B cell (primary cell): ENCODE results near the gene TMEM87B. TPM values are rescaled to one million over a fixed set of nuclear protein-coding genes. Genes with fewer than 3 reads are reported as not detected.

Experiments used
- ATAC-seq: fragments of 200-7000 bp; cut with Tn5 transposase; one replicate; pipeline ENCODE4 v1.10.0; 2021; ENCODE audit warnings: low read depth, mild to moderate bottlenecking, moderate number of reproducible peaks, moderate library complexity
- CTCF ChIA-PET: fragments of 350-600 bp; sonication (Branson Sonifier 250); formaldehyde crosslinking; loops from one replicate; lab custom pipeline; 2021; ENCODE audit warnings: antibody characterized with exemption, inconsistent platforms; lab: Charles Lee
- POLR2A ChIA-PET: fragments of 350-600 bp; sonication (Branson Sonifier 250); formaldehyde crosslinking; loops from one replicate; lab custom pipeline; 2021; ENCODE audit warnings: antibody characterized with exemption; lab: Charles Lee
- DNase-seq: peaks from one replicate; pipeline ENCODE4 v3.0.0; 2013
- H2AFZ ChIP-seq: 2 replicates; pipeline ENCODE4 v1.6.1; 2012; ENCODE audit warnings: mild to moderate bottlenecking, low read depth, low read length; ENCODE audit not compliant: insufficient read depth, poor library complexity, severe bottlenecking
- H3K27ac ChIP-seq, 2 donors: 1 replicate in 1 of 2; 2 replicates in 1 of 2; pipeline ENCODE4 v1.5.1; 2012 to 2013; ENCODE audit warnings: low read length in 2 of 2, mild to moderate bottlenecking in 2 of 2, moderate library complexity in 1 of 2
- H3K27me3 ChIP-seq, 4 experiments: fragments of 200-600 bp in 1 of 4; sonication (generic) in 1 of 4; replicated peaks in 1 of 4; 1 replicate in 2 of 4; 2 replicates in 2 of 4; pipeline versions ENCODE4 v1.6.1 to v1.7.0; 2013 to 2016; ENCODE audit warnings: low read length in 3 of 4, mild to moderate bottlenecking in 2 of 4, mixed read lengths in 1 of 4, moderate library complexity in 1 of 4; ENCODE audit not compliant: insufficient read depth in 4 of 4, control insufficient read depth in 3 of 4; ENCODE audit errors: control extremely low read depth in 1 of 4
- H3K36me3 ChIP-seq, 2 experiments: replicated peaks in 1 of 2; 1 replicate in 1 of 2; 2 replicates in 1 of 2; pipeline versions ENCODE4 v1.6.1 to v1.7.1; 2013; ENCODE audit warnings: low read length in 1 of 2; ENCODE audit not compliant: insufficient read depth in 2 of 2, control insufficient read depth in 1 of 2; ENCODE audit errors: control extremely low read depth in 1 of 2, extremely low read depth in 1 of 2
- H3K4me1 ChIP-seq, 2 donors: fragments of 200-600 bp in 1 of 2; sonication (generic) in 1 of 2; 1 replicate in 1 of 2; 2 replicates in 1 of 2; pipeline versions ENCODE4 v1.5.1 to v1.6.1; 2013 to 2017; ENCODE audit warnings: low read length in 2 of 2; ENCODE audit not compliant: control insufficient read depth in 2 of 2, insufficient read depth in 2 of 2
- H3K4me2 ChIP-seq: replicated peaks from 2 replicates; pipeline ENCODE3; 2012; ENCODE audit warnings: mild to moderate bottlenecking, low read depth, low read length; ENCODE audit not compliant: poor library complexity, severe bottlenecking
- H3K4me3 ChIP-seq, 5 experiments: fragments of 200-600 bp in 1 of 5; sonication (generic) in 1 of 5; 1 replicate in 3 of 5; 2 replicates in 2 of 5; pipeline versions ENCODE4 v1.5.1 to v1.7.0; 2011 to 2016; ENCODE audit warnings: low read length in 4 of 5, mild to moderate bottlenecking in 4 of 5, low read depth in 2 of 5, control low read depth in 1 of 5, moderate library complexity in 1 of 5; ENCODE audit not compliant: insufficient read depth in 1 of 5; ENCODE audit errors: control extremely low read depth in 1 of 5, extremely low read depth in 1 of 5
- H3K79me2 ChIP-seq: fragments of 200-600 bp; sonication (generic); one replicate; pipeline ENCODE4 v1.6.0; 2016; ENCODE audit warnings: low read length; ENCODE audit not compliant: control insufficient read depth, insufficient read depth
- H3K9ac ChIP-seq: fragments of 200-600 bp; sonication (generic); 2 replicates; pipeline ENCODE4 v1.6.1; 2017; ENCODE audit warnings: mild to moderate bottlenecking, low read length, moderate library complexity
- H3K9me3 ChIP-seq, 3 donors: one replicate each; pipeline versions ENCODE4 v1.6.1 to v1.7.1; 2013; ENCODE audit warnings: low read length in 2 of 3; ENCODE audit not compliant: control insufficient read depth in 2 of 3, insufficient read depth in 1 of 3; ENCODE audit errors: control extremely low read depth in 1 of 3
- H4K20me1 ChIP-seq: 2 replicates; pipeline ENCODE4 v1.6.0; 2012; ENCODE audit warnings: mild to moderate bottlenecking, low read length; ENCODE audit not compliant: insufficient read depth, control insufficient read depth, poor library complexity, severe bottlenecking
- H3K27ac Mint-ChIP-seq: one replicate; pipeline ENCODE4 v1.8.0; 2021; ENCODE audit warnings: mixed read lengths
- H3K27me3 Mint-ChIP-seq: one replicate; pipeline ENCODE4 v1.8.0; 2021; ENCODE audit warnings: mixed read lengths
- H3K4me1 Mint-ChIP-seq: one replicate; pipeline ENCODE4 v1.8.0; 2021; ENCODE audit warnings: mixed read lengths
- H3K4me3 Mint-ChIP-seq: one replicate; pipeline ENCODE4 v1.8.0; 2021; ENCODE audit warnings: mixed read lengths
- H3K9me3 Mint-ChIP-seq: one replicate; pipeline ENCODE4 v1.8.0; 2022; ENCODE audit warnings: mixed read lengths; ENCODE audit not compliant: insufficient read depth
- EZH2 ChIP-seq: IDR thresholded peaks from 2 replicates; pipeline ENCODE4 v1.6.1; 2012; ENCODE audit warnings: borderline replicate concordance, low read depth, mild to moderate bottlenecking, moderate library complexity, low read length; ENCODE audit not compliant: insufficient read depth, poor library complexity, severe bottlenecking
- WGBS: methylation state at CpG from one replicate; pipeline ENCODE4 v1.1.5; 2013; ENCODE audit warnings: missing lambda C conversion rate; ENCODE audit not compliant: insufficient coverage; 5-methylcytosine and 5-hydroxymethylcytosine counted together
- intact Hi-C: fragments of 100-400 bp; cut with micrococcal nuclease; formaldehyde crosslinking; loops from one replicate; pipeline ENCODE4 v1.10.0; 2022
- polyA plus RNA-seq: library from polyadenylated mRNA; depleted of rRNA; stranded (reverse); fragments of >200 nt; gene quantifications from 2 replicates; pipeline ENCODE4 v1.2.3, GENCODE V29; 2012
- total RNA-seq, 2 donors: library from RNA; stranded (reverse); fragments of 120-200 nt in 1 of 2; gene quantifications; 1 replicate in 1 of 2; 2 replicates in 1 of 2; pipeline versions ENCODE4 v1.2.3 to v1.2.4, GENCODE V29; 2013 to 2022
- TF ChIP-seq, protein P1 (sequence below): fragments of 200-600 bp; IDR thresholded peaks from one replicate; pipeline ENCODE4 v1.8.0; 2022; ENCODE audit warnings: antibody characterized with exemption, mild to moderate bottlenecking

The TMEM87B gene
- total and polyA plus RNA-seq, 2 donors (not counting 1 experiment from before 2014, with no cell fraction given): 9.4 to 21.0 TPM

DNA sequence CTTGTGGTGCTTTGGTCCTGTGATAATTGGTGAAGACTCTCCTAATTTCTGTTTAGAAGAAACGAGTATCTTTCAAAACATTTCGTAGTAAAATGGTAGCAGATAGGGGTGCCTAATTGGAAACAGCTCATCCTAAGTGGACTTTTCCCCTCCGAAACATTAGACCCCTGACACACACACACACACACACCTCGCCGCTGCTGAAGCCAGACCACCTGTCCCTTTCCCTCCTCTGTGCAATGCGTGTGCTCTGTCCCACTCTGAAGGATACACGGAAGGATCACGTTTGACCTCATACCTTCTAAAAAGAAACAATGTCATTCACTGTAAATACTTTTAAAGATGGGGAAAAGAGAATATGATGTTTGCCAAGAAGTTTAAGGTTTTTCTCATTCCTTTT lies 36.2 kb upstream of the TMEM87B start:
- peaks cover 3% of the 10 kb centered on the region for H3K9me3 Mint-ChIP-seq
- no peaks in the 10 kb centered on the region for H3K36me3 ChIP-seq
- no peaks in the 10 kb centered on the region for H3K4me1 ChIP-seq
- ChIA-PET CTCF (no interaction called here), POLR2A (no interaction called here)
- no peak overlapping the region for H3K27ac ChIP-seq
- no peak overlapping the region for H3K4me2 ChIP-seq
- no peaks in the 10 kb centered on the region for H4K20me1 ChIP-seq
- H3K79me2 ChIP-seq: no peaks in the 10 kb centered on the region
- no peak overlapping the region for H3K4me3 Mint-ChIP-seq
- no peaks in the 10 kb centered on the region for H3K27me3 ChIP-seq
- no peaks in the 10 kb centered on the region for H3K4me1 Mint-ChIP-seq
- ATAC-seq (no peak), DNase-seq (no peak)
- TF ChIP-seq, protein P1, sequence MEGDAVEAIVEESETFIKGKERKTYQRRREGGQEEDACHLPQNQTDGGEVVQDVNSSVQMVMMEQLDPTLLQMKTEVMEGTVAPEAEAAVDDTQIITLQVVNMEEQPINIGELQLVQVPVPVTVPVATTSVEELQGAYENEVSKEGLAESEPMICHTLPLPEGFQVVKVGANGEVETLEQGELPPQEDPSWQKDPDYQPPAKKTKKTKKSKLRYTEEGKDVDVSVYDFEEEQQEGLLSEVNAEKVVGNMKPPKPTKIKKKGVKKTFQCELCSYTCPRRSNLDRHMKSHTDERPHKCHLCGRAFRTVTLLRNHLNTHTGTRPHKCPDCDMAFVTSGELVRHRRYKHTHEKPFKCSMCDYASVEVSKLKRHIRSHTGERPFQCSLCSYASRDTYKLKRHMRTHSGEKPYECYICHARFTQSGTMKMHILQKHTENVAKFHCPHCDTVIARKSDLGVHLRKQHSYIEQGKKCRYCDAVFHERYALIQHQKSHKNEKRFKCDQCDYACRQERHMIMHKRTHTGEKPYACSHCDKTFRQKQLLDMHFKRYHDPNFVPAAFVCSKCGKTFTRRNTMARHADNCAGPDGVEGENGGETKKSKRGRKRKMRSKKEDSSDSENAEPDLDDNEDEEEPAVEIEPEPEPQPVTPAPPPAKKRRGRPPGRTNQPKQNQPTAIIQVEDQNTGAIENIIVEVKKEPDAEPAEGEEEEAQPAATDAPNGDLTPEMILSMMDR: no peak
- TF ChIP-seq EZH2: no peak
- no peak overlapping the region for H3K9ac ChIP-seq
- no peak overlapping the region for H3K4me3 ChIP-seq
- no peaks in the 10 kb centered on the region for H3K9me3 ChIP-seq
- 92% methylated on average over 2 of the region's 8 CpGs for WGBS
- intact Hi-C loops: no loop called here
- H3K27ac Mint-ChIP-seq: no peak overlapping the region
- no peak overlapping the region for H2AFZ ChIP-seq
- peaks cover 25% of the 10 kb centered on the region for H3K27me3 Mint-ChIP-seq

DNA sequence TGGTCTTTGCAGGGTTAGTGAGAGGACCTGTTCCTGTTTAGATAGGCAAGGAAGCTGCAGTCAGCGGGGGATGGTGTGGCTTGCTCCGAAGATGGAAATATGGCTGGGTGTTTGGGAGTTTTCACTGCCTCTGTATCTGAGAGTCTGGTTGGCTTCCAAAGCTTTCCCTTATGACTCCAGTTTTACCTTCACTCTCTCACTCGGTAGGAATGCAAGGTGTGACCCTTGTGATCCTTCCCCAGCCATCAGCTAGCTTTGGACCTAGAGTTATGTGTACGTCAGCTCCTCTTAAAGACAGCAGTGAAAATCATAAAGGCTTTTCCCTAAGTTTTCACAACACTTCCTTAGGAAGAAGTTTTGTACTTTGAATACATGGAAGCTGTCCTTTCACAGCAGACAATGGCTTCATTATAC lies 35.5 kb upstream of the TMEM87B start:
- intact Hi-C loops: no loop called here
- Mint-ChIP-seq H3K4me3 (no peak overlapping the region), H3K27ac (no peak overlapping the region), H3K4me1 (no peaks in the 10 kb centered on the region), H3K9me3 (peaks cover 3% of the 10 kb centered on the region), H3K27me3 (peaks cover 25% of the 10 kb centered on the region)
- Histone ChIP-seq H3K27ac (no peak overlapping the region), H3K4me1 (no peaks in the 10 kb centered on the region), H3K36me3 (no peaks in the 10 kb centered on the region), H3K9ac (no peak overlapping the region), H3K4me3 (no peak overlapping the region), H4K20me1 (no peaks in the 10 kb centered on the region), H3K79me2 (no peaks in the 10 kb centered on the region), H3K9me3 (no peaks in the 10 kb centered on the region), H3K4me2 (no peak overlapping the region), H3K27me3 (no peaks in the 10 kb centered on the region), H2AFZ (no peak overlapping the region)
- WGBS: 86% methylated on average over 2 of the region's 4 CpGs
- TF ChIP-seq, protein P1: no peak
- no peak for TF ChIP-seq EZH2
- ChIA-PET CTCF (no interaction called here), POLR2A (no interaction called here)
- ATAC-seq (no peak), DNase-seq (no peak)
